ENCODE results near the gene ACSF3.

Gene ACSF3

DNA sequence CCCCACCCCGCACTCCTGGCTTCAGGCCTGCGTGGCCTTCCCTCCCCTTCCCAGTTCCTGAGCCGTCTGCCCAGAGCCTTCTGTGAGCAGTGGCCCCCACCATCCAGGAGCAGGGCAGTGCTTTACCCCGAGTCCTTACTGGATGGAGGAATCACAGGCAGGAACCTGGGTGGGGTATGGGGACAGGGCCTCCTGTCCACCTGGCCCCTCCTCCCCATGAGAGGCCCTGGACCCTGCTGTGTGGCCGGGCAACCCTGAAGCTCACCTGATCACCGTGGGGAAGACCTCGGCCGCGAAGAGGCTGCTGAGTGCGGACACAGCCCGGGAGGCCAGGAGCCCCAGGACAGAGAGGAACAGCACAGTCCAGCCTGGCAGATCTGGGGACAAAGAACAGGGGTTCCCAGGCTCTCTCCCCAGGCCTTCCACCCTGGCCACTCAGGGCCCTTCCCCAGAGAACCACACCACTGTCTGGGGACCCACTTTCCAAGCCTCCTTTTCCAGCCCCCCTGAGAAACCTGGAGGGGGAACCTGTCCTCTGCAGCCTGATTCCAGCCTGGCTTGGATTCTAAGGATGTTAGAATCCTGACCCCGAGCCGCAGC, 103.5 kb downstream of the ACSF3 start:
- H3K27me3 ChIP-seq (ENCODE audit: control insufficient read depth, insufficient read depth, low read length), result no peaks in the 10 kb centered on the region
- no peak overlapping the region for H3K4me3 ChIP-seq (ENCODE audit: low read depth, low read length)
- no peaks in the 10 kb centered on the region for H3K79me2 ChIP-seq
- H3K4me1 ChIP-seq, result no peaks in the 10 kb centered on the region
- TF ChIP-seq, protein P1, sequence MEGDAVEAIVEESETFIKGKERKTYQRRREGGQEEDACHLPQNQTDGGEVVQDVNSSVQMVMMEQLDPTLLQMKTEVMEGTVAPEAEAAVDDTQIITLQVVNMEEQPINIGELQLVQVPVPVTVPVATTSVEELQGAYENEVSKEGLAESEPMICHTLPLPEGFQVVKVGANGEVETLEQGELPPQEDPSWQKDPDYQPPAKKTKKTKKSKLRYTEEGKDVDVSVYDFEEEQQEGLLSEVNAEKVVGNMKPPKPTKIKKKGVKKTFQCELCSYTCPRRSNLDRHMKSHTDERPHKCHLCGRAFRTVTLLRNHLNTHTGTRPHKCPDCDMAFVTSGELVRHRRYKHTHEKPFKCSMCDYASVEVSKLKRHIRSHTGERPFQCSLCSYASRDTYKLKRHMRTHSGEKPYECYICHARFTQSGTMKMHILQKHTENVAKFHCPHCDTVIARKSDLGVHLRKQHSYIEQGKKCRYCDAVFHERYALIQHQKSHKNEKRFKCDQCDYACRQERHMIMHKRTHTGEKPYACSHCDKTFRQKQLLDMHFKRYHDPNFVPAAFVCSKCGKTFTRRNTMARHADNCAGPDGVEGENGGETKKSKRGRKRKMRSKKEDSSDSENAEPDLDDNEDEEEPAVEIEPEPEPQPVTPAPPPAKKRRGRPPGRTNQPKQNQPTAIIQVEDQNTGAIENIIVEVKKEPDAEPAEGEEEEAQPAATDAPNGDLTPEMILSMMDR (IDR thresholded peaks at IDR 0.05), result no peak
- no peak overlapping the region for H3K4me2 ChIP-seq (ENCODE audit: low read length)
- no peak overlapping the region for H3K27ac ChIP-seq
- no peaks in the 10 kb centered on the region for H3K36me3 ChIP-seq (ENCODE audit: control insufficient read depth, insufficient read depth, low read length)
- no peak overlapping the region for H2AFZ ChIP-seq
- no peaks in the 10 kb centered on the region for H3K9me3 ChIP-seq (ENCODE audit: control insufficient read depth, low read length)
- no peak overlapping the region for H3K9ac ChIP-seq

DNA sequence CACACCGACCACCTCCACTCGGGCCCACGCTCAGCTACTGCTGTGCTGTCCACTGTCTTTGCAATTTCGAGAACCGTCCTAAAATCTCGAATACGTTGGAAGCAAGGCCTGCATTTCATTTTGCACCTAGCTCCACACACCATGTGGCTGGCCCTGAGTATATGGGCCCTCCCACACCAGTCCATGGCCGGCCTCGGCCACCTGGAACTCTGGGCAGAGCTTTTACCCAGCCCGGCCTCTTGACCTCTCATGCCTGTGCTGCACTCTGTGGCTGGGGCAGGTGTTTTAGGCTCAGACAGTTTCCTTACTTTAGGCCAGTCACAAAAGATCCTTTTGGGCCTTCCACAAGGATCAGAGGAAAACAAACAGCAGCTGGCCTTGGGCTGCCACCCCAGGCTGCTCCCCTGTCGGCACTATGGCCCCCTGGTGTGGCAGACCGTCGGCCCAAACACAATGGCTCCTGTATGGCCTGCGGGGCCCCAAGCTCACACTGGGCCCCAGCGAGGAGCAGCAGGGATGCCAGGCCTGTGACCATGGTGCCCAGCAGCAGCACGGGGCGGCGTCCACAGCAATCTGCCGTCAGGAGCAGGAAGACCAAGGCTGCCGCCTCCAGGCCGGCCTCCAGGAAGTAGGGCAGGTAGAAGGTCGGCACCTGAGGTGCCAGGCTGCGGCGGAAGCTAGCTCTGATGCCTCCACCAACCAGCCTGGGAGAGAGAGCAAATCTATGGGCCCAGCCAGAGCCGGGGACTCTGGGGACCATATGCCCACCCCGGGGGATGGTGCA, 104.2 kb downstream of the ACSF3 start:
- H3K36me3 ChIP-seq (ENCODE audit: control insufficient read depth, insufficient read depth, low read length), result no peaks in the 10 kb centered on the region
- H3K27ac ChIP-seq, result no peak overlapping the region
- H3K4me1 ChIP-seq, result no peaks in the 10 kb centered on the region
- H3K4me3 ChIP-seq (ENCODE audit: low read depth, low read length), result no peak overlapping the region
- H3K9me3 ChIP-seq (ENCODE audit: control insufficient read depth, low read length), result no peaks in the 10 kb centered on the region
- H3K79me2 ChIP-seq, result no peaks in the 10 kb centered on the region
- no peaks in the 10 kb centered on the region for H3K27me3 ChIP-seq (ENCODE audit: control insufficient read depth, insufficient read depth, low read length)
- H3K4me2 ChIP-seq (ENCODE audit: low read length), result no peak overlapping the region
- TF ChIP-seq, protein P1 (IDR thresholded peaks at IDR 0.05), result no peak
- H3K9ac ChIP-seq, result no peak overlapping the region
- no peak overlapping the region for H2AFZ ChIP-seq

DNA sequence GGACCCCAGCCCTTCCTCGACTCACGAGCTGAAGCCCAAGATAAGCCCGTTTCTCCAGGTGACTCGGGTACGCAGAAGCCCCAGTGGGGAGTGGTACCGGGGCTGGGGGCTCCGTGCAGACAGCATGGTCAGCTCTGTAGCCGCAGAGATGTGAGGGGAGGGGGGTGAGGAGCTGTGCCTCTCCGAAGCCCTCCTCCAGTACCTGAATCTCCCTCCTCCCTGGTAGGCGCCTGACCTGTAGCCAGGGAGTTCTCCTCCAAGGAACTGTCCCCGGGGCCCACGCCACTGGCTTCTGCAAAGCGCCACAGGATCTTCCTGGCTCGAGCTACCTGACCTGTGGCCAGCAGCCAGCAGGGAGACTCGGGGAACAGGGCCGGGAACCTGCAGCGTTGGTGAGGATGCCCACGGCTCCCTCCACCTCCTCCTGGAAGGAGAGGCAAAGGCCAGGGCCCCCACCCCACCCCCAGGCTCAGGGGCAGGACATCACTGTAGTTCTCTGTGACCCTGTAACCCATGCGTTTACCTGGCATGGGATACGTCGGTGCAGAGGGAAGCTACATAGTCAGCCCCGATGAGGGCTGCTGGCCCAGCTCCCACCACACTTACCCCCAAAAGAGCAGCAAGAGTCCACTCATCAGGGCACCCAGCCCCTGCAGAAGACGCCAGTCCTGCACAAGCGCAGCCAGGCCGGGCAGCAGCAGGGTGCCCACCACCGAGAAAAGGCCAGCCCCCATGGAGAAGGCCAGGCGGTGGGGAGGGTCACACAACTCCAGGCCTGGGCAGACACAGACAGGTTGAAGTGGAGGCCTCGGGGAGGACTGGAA, 105.0 kb downstream of the ACSF3 start:
- H3K9ac ChIP-seq, result no peak overlapping the region
- H3K4me1 ChIP-seq, result no peaks in the 10 kb centered on the region
- no peaks in the 10 kb centered on the region for H3K27me3 ChIP-seq (ENCODE audit: control insufficient read depth, insufficient read depth, low read length)
- no peak overlapping the region for H2AFZ ChIP-seq
- H3K36me3 ChIP-seq (ENCODE audit: control insufficient read depth, insufficient read depth, low read length), result no peaks in the 10 kb centered on the region
- H3K27ac ChIP-seq, result no peak overlapping the region
- TF ChIP-seq, protein P1 (IDR thresholded peaks at IDR 0.05), result no peak
- H3K4me3 ChIP-seq (ENCODE audit: low read depth, low read length), result no peak overlapping the region
- H3K79me2 ChIP-seq, result no peaks in the 10 kb centered on the region
- no peaks in the 10 kb centered on the region for H3K9me3 ChIP-seq (ENCODE audit: control insufficient read depth, low read length)
- no peak overlapping the region for H3K4me2 ChIP-seq (ENCODE audit: low read length)

DNA sequence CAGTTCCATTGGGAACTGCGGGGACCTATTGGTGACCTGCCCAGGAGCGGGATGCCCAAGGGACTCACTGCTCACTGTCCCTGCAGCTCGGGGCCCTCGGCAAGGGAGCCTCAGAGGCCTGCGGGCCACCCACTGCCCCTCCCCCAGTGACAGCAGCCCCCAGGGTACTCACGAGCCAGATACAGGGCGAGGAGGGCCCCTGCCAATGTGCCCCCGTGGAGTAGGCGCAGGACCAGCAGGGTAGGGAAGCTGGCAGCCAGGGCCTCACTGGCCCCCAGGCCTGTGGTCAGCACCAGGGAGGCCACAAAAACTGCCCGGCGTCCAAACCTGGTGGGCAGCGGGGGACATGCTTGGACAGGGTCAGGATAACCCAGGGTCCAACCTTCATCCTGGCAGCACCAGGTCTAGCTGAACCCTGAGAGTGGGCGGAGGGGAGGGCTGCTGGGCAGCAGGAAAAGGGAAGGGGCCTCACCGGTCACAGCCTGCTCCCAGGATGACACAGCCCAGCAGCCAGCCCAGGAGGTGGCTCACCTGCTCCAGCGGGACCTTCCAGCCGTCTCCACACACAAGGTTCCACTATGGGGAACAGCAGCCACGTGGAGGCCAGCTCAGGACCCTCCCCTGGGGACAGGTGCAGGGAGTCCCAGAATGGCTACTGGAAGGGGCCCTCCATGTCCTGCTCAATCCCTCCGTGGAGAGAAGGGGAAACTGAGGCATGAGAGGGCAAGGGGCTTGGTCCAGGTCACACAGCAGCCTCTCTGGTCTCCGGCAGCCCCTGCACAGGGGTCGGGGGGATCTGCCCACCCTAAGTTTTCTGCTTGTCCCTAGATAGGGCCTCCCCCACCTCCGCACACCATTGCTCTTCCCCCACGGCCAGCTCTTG, 105.8 kb downstream of the ACSF3 start:
- Histone ChIP-seq H3K4me3 (ENCODE audit: low read depth, low read length) (no peak overlapping the region), H3K4me1 (no peaks in the 10 kb centered on the region), H3K27ac (no peak overlapping the region), H2AFZ (no peak overlapping the region), H3K9me3 (ENCODE audit: control insufficient read depth, low read length) (no peaks in the 10 kb centered on the region), H3K79me2 (no peaks in the 10 kb centered on the region), H3K36me3 (ENCODE audit: control insufficient read depth, insufficient read depth, low read length) (no peaks in the 10 kb centered on the region), H3K27me3 (ENCODE audit: control insufficient read depth, insufficient read depth, low read length) (no peaks in the 10 kb centered on the region), H3K9ac (no peak overlapping the region), H3K4me2 (ENCODE audit: low read length) (no peak overlapping the region)
- TF ChIP-seq, protein P1 (IDR thresholded peaks at IDR 0.05), result no peak

Measured in parathyroid adenoma (tissue), 2 donors.